Hepatocyte (in vitro differentiated cells): Measurements from ENCODE around the gene RREB1.

Experiments
- CTCF ChIP-seq: fragments of 200-600 bp; sonication (generic); IDR thresholded peaks from 2 replicates; pipeline ENCODE4 v1.5.1; 2016; ENCODE audit warnings: antibody characterized with exemption, mild to moderate bottlenecking; ENCODE audit not compliant: poor library complexity
- EZH2 ChIP-seq: fragments of 200-600 bp; sonication (generic); IDR thresholded peaks from 2 replicates; pipeline ENCODE4 v1.6.1; 2016; ENCODE audit warnings: antibody characterized with exemption, mild to moderate bottlenecking, borderline replicate concordance
- EZH2phosphoT487 ChIP-seq: fragments of 200-600 bp; sonication (generic); IDR thresholded peaks from one replicate; pipeline ENCODE4 v1.6.1; 2018; ENCODE audit warnings: antibody characterized with exemption, mild to moderate bottlenecking, low read depth, moderate library complexity; ENCODE audit not compliant: unreplicated experiment, severe bottlenecking

- TF ChIP-seq CTCF, result no peak
- no peak for TF ChIP-seq EZH2phosphoT487
- no peak for TF ChIP-seq EZH2
These were observed 8.8 kb upstream of the RREB1 start for GRCh38 chr6:7098993-7099392.
